DMS 273 (cell line): ENCODE results near the gene ZNF502.

Source experiments
- DNase-seq: peaks from one replicate; lab custom pipeline; 2025; ENCODE audit not compliant: unreplicated experiment; lab: John Stamatoyannopoulos, UW

Gene ZNF502

GRCh38 chr3:44764248-44764647 is 51.8 kb downstream of the ZNF502 start:
- DNase-seq = no peak

- no peak for DNase-seq
These were observed 59.1 kb downstream of the ZNF502 start for GRCh38 chr3:44771424-44772098.

GRCh38 chr3:44772099-44772442 is 59.6 kb downstream of the ZNF502 start:
- DNase-seq = no peak
